NOMO-1 (cell line): ENCODE measurements around the gene PLPP1.
"Not testable (repeated sequence)": the region's sequence is repeated elsewhere in the genome, so short reads cannot be mapped to it uniquely, and the experiment has no call there.

ENCODE experiments used
- DNase-seq, 2 experiments: peaks; one replicate each; lab custom pipeline; 2025; ENCODE audit not compliant: unreplicated experiment in 2 of 2; lab: John Stamatoyannopoulos, UW

Gene PLPP1

GRCh38 chr5:55547781-55548180 lies 13.0 kb upstream of the PLPP1 start:
- no peak for DNase-seq

GRCh38 chr5:55546947-55547346 lies 12.2 kb upstream of the PLPP1 start:
- no peak for DNase-seq

DNA sequence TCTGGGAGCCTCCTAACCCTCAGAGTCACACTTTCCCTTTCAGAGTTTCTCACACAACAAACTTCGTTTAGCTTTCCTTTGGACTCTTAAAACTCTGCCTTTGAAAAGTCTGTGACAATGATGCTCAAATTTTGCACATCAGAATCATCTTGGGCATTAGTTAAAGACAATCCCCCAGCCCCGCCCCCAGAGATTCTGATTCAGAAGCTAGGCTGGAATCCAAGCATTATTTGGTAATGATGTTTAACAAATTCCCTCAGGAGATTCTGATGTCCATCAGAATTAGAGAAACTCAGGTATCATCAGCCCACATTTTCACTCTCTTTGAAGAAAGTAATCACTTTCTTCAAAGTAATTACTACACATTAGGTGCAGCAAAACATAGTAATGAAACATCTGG lies 9.6 kb upstream of the PLPP1 start:
- DNase-seq = no peak

DNA sequence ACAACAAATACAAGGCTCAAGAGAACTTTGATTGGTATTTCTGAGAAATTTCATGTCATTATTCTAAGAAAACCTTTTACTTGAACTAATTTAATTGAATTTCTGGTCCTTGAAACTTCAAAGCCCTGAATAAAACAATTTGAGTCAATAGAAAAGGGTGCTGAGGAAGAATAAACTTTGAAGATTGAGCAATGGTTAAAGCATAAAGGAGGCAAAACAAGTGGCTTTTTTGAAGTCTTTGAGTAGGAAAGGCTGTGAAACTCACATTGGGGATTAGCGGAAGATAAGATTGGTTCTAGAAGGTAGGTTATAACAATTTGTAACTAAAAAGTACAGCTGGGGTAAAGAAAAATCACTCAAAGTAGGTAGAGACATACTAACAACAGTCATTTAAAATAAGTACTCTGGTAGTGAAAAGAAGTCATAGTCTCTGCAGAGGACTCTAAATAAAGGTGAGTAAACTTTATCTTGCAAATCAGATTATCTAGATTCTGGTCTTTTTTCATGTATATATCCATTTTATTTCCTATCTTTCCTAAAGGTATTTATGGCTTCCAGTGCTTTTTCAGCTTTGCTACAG lies 6.4 kb upstream of the PLPP1 start:
- DNase-seq = no peak

DNA sequence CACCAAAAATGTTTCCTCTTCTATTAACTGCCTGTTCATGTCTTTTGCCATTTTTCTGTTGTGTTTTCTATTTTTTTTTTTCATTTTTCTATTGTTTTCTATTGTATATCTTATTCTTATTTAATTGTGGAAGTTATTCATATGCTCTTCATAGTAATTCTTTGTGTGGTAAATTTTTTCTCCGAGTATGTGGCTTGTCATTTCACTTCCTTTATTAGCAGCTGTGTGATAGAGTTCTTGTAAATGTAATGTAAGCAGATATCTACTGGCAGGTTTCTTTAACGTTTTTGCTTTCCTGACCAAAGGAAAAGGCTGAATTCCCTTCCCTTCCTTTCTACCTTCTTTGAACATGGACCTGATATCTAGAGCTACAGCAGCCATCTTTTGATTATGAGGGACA lies 5.8 kb upstream of the PLPP1 start:
- DNase-seq = peak in 1 of 2 experiments; percentile 31

DNA sequence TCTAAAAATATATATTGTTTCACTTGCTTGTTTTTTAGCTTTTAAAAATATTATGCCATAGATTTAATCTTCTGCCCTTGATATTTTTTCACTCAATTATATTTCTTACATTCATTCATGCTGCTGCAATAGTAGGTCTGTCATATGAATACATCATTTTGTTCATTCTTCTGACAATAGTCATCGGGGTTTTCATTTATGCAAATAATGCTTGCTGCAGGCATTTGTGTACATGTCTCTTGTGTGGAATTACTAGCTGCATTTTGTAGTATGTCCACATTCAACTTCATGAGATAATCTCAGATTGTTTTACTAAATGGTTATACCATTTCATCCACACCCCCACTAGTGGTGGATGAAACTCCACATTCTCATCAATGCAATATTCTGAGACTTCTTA lies 5.3 kb upstream of the PLPP1 start:
- no peak for DNase-seq

DNA sequence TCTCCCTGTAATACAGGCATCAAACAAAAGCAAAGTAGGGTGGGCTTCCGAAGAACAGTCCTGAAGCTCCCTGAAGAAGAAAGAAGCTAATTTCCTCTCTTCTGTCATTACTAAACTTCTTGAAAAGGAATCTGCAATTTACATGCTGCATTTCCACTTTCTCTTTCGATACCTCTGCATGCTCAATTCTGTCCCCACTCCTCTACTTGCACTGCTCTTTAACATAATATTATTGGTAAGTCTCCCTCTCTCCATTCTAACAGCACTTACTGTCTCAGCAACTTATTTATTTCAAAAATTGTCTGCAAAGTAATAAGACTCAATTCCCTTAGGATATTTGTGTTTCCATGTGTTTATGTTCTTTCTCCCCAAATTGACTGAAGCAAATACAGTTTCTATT lies 3.9 kb upstream of the PLPP1 start:
- peak in 1 of 2 experiments; percentile 68 for DNase-seq

DNA sequence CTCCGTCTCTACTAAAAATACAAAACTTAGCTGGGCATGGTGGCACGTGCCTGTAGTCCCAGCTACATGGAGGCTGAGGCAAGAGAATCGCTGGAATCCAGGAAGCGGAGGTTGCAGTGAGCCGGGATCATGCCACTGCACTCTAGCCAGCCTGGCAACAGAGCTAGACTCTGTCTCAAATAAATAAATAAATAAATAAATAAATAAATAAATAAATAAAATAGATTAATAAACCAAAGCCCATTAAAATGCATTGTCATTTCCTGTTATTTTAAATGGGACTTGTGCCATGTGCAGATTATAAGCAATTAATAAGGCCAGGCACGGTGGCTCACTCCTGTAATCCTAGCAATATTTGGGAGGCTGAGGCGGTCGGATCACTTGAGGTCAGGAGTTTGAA lies 2.6 kb upstream of the PLPP1 start:
- not testable (repeated sequence) for DNase-seq

DNA sequence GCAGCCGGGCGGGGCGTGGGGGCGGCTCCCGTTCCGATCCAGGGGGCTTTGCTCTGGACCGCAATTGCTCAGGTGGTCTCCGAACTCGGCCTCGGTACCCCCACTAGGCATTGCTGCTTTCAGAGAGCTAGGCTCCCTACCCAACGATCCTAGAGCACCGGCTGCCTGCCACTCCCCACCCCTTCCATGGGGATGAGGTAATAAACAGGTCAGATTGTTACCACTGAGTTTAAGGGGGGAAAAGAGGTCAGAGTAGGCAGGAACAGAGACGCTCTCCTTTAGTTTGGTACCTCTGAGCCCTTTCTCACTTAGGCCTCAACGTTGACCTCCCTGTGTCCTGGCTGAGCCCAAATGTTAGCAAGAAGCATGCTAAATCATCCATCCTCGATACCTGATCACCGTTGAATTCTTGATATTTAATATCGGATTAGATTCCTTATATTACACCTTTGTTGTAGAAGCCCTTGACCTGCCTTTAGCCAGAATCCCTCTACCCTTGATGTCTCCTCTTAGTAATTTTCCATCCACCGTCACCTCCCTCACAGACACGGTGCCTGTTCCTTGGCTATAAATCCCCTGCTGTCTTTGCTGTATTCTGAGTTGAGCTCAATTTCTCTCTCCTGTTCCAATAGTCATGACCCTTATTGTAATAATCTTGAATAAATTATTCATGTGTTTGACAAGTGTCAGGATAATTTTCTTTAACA lies 588 bp upstream of the PLPP1 start:
- no peak for DNase-seq

DNA sequence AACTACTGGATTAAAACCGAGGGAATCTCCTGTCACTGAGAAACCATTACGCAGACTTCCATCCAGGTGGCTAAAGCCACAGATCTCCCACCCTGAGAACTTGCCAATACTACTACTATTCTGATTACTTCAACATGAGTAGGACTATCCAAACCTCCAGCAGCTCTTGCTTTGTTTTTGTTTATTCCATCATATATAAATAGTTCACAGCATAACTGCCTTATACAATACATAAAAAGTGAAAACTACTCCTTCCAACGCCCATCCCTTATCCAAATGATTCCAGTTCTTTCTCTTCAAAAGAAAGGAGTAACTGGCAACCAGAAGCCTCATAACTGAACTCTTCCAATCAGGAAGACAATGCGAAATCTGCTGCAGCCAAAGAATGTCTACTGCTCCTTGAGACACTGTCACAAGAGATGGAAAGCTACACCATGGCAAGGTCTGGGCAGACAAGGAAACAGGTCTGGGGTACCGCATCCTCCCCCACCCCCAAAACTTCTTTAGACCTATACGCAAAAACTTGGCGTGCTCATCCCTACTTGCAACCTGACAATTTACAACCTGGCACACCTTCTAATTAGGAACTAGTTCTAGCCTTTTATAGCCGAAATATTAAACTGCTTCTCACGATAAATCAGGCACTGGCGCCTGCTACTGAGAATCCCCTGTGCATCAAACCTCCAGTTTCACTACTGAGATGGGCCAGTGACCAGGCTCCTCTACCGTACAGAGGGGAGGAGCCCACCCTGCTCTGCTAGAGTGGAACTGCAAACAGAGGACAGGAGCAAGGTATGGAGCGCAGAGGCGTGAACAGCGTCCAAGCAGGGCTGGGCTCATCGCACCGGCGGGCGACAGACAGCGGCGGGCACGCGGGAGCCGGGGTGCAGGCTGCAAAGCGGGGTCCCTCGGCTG lies 986 bp downstream of the PLPP1 start:
- DNase-seq = no peak

GRCh38 chr5:55530669-55531068 lies 4.1 kb downstream of the PLPP1 start:
- no peak for DNase-seq

DNA sequence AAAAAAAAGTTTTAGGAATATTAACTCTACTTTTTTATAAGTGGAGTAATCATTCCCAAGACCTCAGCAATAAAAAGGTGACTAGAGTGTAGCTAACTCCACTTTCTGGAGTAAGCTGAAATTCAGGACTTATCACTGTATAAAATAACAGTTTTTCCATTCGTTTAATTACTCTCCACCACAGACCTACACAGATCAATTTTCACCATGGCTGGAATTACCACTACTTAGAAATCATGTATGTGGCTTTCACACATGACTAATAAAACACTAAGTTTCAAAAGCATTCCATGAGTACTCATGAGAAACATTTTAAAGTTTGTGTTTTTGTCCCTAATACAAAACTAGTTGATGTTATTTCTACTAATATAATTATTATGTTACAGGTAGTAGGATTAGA lies 9.9 kb downstream of the PLPP1 start:
- no peak for DNase-seq

DNA sequence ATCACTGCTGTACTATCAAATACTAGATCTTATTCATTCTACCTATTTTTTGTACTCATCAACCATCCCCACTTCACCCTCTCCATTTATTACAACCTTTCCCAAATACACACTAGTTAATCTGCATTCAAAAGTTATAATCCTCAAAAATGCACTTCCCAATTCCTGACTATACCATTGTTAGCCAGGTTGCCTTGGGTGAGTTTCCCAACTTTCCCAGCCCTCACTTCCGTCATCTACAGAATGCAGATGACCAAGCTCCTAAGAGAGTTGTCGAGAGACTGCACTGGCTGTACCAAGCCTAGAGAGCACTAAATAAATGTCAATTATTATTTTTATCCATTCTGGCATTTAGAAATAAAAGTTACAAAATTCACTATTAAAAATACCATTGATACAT lies 11.5 kb downstream of the PLPP1 start:
- DNase-seq = no peak

DNA sequence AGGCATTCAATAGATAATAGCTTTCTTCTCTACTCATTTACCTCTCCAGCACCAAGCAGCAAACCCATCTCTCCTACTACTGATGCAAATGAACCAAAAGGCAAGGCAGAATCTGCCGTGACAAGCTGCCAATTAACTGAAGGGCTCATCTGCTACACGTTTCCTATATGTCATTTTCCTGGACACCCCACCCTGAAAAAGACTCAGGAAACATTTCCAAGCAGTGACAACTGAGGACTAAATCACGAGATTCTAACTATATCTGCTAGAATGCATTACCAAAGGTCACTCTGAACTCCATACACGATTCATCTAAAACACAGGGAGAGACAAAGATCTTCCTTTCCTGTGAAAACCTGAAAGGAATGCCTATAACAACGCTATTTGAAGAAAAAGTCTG lies 12.9 kb downstream of the PLPP1 start:
- no peak for DNase-seq

DNA sequence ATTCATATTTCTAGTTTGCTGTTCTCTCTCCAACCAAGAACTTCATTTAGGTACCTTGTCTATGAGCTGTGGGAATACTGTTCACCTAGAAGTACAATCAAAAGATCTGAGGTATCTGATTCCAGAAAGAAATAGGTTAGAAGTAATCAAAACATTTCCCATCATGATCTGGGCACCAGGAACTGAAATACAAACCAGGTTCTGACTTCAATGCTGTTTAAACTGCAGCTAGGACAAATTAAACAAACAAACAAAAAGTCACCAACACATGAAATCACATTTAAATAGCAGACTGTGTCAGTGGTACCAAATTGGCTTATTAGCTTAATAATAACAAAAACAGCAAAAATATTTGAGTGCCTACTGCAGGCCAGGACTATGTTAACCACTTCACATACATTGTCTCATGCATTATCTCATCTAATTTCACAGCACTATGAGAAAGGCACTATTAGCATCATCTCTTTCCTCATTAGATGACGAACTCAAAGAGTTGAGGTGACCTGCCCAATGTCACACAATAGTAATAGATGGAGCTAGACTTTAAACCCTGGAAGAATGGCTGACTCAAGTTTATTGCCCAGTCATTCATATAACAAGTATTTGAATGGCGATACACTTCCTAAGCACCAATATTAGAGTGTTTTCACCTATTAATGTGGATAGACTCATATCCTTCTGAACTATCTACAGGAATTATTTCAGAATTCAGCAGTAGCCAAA lies 14.5 kb downstream of the PLPP1 start:
- no peak for DNase-seq

DNA sequence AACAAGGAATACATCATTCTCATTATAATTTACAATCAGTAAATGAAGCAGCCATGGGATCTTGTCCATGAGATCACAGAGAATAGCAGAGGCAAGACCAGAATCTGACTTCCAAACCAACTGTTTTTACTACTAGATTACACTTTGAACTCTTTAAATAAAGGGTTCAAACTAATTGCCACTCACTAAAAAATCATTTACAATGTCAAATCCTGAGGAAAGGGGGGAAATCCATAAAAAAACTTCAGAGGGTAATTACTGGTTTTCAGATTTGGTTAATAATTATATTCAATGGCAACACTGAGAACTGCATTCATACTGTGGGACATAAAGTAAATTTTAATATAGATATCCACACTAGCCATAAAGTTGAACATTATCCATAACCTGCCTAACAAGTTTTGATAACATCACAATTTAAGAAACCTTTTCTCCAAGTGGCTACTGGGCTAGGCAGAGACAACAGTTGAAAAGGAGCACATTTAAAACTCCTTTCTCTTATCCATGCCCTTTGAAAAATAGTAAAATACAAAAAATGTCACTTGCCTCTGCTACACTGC lies 15.9 kb downstream of the PLPP1 start:
- DNase-seq = no peak

GRCh38 chr5:55517804-55518203 lies 17.0 kb downstream of the PLPP1 start:
- DNase-seq = no peak

DNA sequence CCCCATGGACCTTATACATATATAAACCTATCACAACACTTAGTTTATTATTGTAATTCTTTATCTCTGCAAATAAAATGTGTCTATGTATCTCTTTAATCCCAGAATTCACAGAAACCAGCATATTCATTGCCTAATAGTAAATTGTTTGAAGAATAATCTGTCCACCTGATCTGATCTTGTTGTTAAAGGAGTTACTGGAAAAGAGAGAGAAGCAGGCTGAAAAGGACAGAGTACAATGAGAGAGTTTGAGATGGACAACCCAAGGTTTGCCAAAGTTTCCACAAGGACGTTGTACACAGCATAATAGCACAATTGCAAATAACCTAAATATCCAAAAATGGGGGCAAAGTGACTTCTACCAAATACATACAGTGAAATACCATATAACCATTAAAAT lies 23.8 kb downstream of the PLPP1 start:
- DNase-seq = no peak

DNA sequence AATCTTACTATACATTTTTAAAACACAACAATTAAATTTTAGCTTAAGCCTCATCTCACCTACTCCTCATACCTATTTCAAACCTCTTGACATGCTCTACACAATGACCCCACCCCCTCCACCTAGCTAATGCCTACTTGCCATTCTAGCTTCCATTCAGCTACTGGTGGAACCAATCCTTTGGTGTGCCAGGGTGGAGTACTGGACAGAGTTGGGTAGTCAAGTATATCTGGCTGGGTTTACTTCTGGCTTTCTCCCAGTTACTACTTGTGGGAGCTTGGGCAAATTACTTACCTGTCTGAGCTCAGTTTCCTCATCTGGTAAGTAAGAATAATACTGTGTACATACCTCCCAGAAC lies 24.3 kb downstream of the PLPP1 start:
- no peak for DNase-seq

DNA sequence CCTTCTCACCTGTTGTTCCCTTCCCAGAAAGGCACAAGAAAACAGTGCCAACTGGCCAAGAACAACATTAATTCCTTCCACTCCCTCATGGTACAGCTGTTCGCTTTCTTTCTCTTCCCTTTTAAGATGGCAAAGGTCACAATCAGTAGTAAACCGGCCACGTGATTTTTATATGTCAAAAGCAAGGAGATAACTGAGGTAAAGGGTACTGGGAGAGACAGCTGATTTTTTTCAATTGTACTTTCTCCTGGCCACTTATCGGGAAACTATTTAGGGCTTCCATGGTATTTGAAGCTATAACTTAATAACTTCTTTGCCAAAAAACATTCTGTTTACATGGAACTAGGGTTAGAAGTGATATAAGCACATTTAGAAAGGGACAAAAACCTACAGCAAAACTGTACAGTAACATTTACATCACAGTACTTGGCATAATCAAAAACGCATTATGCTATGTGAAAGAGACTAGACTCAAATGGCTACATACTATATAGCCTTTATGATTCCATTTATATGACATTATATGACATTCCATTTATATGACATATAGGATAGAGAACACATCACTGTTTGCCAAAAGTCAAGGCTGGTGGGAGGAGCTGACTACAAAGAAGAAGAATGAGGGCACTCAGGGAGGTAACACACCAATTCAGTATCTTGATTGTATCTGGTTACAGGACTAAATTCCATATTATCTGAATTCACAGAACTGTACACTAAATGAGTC lies 24.8 kb downstream of the PLPP1 start:
- no peak for DNase-seq
